Eye (tissue), 1 donor: ENCODE data around the gene ADAMTSL2.
A peak's percentile ranks its signal among the peaks of the same experiment; 100 is the strongest.
"Not testable (repeated sequence)": the region's sequence is repeated elsewhere in the genome, so short reads cannot be mapped to it uniquely, and the experiment has no call there.

Experiments
- DNase-seq: peaks from one replicate; pipeline ENCODE4 v3.0.0-alpha.2; 2015

Gene ADAMTSL2

GRCh38 chr9:133560944-133561343 is 26.4 kb downstream of the ADAMTSL2 start:
- no peak for DNase-seq

GRCh38 chr9:133561976-133562554 is 27.6 kb downstream of the ADAMTSL2 start:
- no peak for DNase-seq

GRCh38 chr9:133562611-133563290 is 28.2 kb downstream of the ADAMTSL2 start:
- DNase-seq: no peak

GRCh38 chr9:133563291-133563796 is 28.8 kb downstream of the ADAMTSL2 start:
- peak; percentile 72 for DNase-seq

GRCh38 chr9:133563814-133564213 is 29.3 kb downstream of the ADAMTSL2 start:
- DNase-seq: not testable (repeated sequence)

GRCh38 chr9:133564451-133565116 is 30.1 kb downstream of the ADAMTSL2 start:
- no peak for DNase-seq

GRCh38 chr9:133566382-133566781 is 31.9 kb downstream of the ADAMTSL2 start:
- DNase-seq: no peak

GRCh38 chr9:133566817-133567216 is 32.3 kb downstream of the ADAMTSL2 start:
- no peak for DNase-seq

GRCh38 chr9:133568186-133568585 is 33.7 kb downstream of the ADAMTSL2 start:
- DNase-seq: no peak

GRCh38 chr9:133569121-133569785 is 34.7 kb downstream of the ADAMTSL2 start:
- DNase-seq: no peak

GRCh38 chr9:133569891-133570690 is 35.6 kb downstream of the ADAMTSL2 start:
- DNase-seq: peak; percentile 75

GRCh38 chr9:133570691-133571080 is 36.2 kb downstream of the ADAMTSL2 start:
- DNase-seq: no peak

- no peak for DNase-seq
These were observed 36.9 kb downstream of the ADAMTSL2 start for GRCh38 chr9:133571391-133571890.

- no peak for DNase-seq
These were observed 37.5 kb downstream of the ADAMTSL2 start for GRCh38 chr9:133571896-133572595.

GRCh38 chr9:133572821-133573361 is 38.4 kb downstream of the ADAMTSL2 start:
- no peak for DNase-seq

- no peak for DNase-seq
These were observed 39.4 kb downstream of the ADAMTSL2 start for GRCh38 chr9:133573791-133574515.

GRCh38 chr9:133574771-133575170 is 40.3 kb downstream of the ADAMTSL2 start:
- DNase-seq: no peak

- DNase-seq: no peak
These were observed 40.9 kb downstream of the ADAMTSL2 start for GRCh38 chr9:133575186-133576030.

GRCh38 chr9:133576031-133576874 is 41.7 kb downstream of the ADAMTSL2 start:
- DNase-seq: peak; percentile 47
